ENCODE measurements around the gene STRIP1. TPM values are rescaled to one million over a fixed set of nuclear protein-coding genes. Genes with fewer than 3 reads are reported as not detected.

Gene STRIP1
- total RNA-seq, 1 donor from 2014 or later = 69.2 TPM

DNA sequence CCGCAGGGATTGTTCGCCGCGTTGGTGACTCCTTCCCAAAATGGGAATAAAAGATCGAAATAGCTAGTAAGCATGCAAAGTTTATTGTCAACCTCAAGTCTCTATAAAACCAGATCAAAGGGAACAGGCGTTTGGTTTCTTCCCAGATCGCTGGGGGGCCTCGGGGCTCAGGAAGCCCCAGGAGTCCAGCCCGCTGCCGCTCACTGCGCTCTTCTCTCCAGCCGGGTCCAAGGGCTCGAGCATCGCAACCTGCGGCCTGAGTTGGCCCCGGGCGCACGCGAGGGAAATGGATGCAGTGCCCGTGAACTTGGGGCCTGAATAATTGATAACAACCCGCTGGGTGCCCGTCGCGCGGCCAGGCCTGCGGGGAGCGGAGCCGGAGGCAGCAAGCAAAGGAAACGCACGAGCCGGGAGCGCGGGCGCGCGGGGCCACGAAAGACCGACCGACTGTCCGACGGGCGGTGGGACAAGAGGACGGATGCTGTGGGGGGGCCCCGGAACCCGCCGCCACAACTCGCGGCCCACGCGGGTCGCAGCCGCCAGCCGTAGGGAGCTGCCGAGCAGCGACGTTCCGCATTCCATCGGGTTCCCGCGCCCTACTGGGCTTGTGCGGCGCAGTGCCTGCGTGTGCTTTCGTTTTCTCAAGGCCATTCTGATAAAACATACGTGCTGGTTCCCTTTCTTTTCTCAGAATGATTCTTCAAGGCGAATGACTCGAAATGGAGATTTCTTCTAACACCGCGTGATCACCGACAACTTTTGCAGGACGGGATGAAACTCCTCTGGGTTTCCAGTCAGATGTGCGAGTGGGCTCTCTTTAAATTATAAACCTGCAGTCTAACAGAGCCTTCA is 50.0 kb downstream of the STRIP1 start:
- H3K4me3 Mint-ChIP-seq = peak overlapping the region; percentile 77
- peaks cover 80% of the 10 kb centered on the region for H3K27me3 Mint-ChIP-seq
- peak overlapping the region; percentile 67 for H3K27ac Mint-ChIP-seq

DNA sequence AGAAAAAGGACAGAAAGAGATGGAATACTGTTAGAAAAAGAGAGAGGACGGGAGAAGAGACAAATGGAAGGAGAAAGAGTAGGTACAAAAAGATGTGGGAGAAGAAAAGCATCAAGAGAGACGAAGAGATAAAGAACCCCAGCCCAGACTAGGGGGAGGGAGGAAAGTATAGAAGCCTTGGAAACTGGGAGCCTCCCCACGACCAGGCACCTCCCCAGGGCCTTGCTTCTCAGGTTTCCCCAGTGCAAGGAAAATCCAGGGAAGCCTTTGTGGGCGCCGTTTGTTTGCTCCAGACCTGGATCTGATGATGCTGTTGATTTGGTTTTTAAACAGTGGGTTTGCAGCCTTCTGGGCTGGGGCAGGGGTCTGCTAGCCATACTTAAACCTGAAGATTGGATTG is 51.2 kb downstream of the STRIP1 start:
- no peak for DNase-seq (ENCODE audit: extremely low spot score, unreplicated experiment)
- Mint-ChIP-seq H3K36me3 (peaks cover 3% of the 10 kb centered on the region), H3K4me1 (ENCODE audit: unreplicated experiment) (peaks cover 25% of the 10 kb centered on the region), H3K27me3 (peaks cover 80% of the 10 kb centered on the region), H3K4me3 (peak overlapping the region; percentile 4), H3K9me3 (no peaks in the 10 kb centered on the region), H3K27ac (no peak overlapping the region)
- no peak for TF ChIP-seq CTCF (conservative IDR thresholded peaks at IDR 0.05)

More for the DNA sequence above, 50.0 kb downstream of the STRIP1 start:
- Mint-ChIP-seq H3K36me3 (peaks cover 3% of the 10 kb centered on the region), H3K4me1 (ENCODE audit: unreplicated experiment) (peaks cover 25% of the 10 kb centered on the region), H3K9me3 (no peaks in the 10 kb centered on the region)
- DNase-seq (ENCODE audit: extremely low spot score, unreplicated experiment) = no peak
- TF ChIP-seq CTCF (conservative IDR thresholded peaks at IDR 0.05) = no peak

- H3K4me1 Mint-ChIP-seq (ENCODE audit: unreplicated experiment) = peaks cover 30% of the 10 kb centered on the region
- H3K36me3 Mint-ChIP-seq = peaks cover 3% of the 10 kb centered on the region
- DNase-seq (ENCODE audit: extremely low spot score, unreplicated experiment) = no peak
- H3K27me3 Mint-ChIP-seq = peaks cover 75% of the 10 kb centered on the region
- no peak for TF ChIP-seq CTCF (conservative IDR thresholded peaks at IDR 0.05)
- H3K9me3 Mint-ChIP-seq = no peaks in the 10 kb centered on the region
- H3K4me3 Mint-ChIP-seq = no peak overlapping the region
- H3K27ac Mint-ChIP-seq = peak overlapping the region; percentile 1
These were observed 52.5 kb downstream of the STRIP1 start for GRCh38 chr1:110086961-110087360.

- Mint-ChIP-seq H3K27me3 (peaks cover 75% of the 10 kb centered on the region), H3K36me3 (peaks cover 3% of the 10 kb centered on the region), H3K9me3 (no peaks in the 10 kb centered on the region), H3K27ac (peak overlapping the region; percentile 27), H3K4me1 (ENCODE audit: unreplicated experiment) (peaks cover 30% of the 10 kb centered on the region), H3K4me3 (peak overlapping the region; percentile 72)
- peak; percentile 77 for TF ChIP-seq CTCF (conservative IDR thresholded peaks at IDR 0.05)
- no peak for DNase-seq (ENCODE audit: extremely low spot score, unreplicated experiment)
These were observed 53.7 kb downstream of the STRIP1 start for GRCh38 chr1:110087812-110088738.

GRCh38 chr1:110088739-110089316 is 54.4 kb downstream of the STRIP1 start:
- Mint-ChIP-seq H3K27me3 (peaks cover 71% of the 10 kb centered on the region), H3K4me3 (no peak overlapping the region), H3K9me3 (no peaks in the 10 kb centered on the region), H3K27ac (no peak overlapping the region), H3K4me1 (ENCODE audit: unreplicated experiment) (peaks cover 24% of the 10 kb centered on the region), H3K36me3 (no peaks in the 10 kb centered on the region)
- no peak for DNase-seq (ENCODE audit: extremely low spot score, unreplicated experiment)
- TF ChIP-seq CTCF (conservative IDR thresholded peaks at IDR 0.05) = no peak
